Neutrophil (primary cell): Measurements from ENCODE around the gene PRKAR2A.
A peak's percentile ranks its signal among the peaks of the same experiment; 100 is the strongest.
"Not testable (repeated sequence)": the region's sequence is repeated elsewhere in the genome, so short reads cannot be mapped to it uniquely, and the experiment has no call there.

Experiments used
- H3K27ac ChIP-seq: fragments of 200-600 bp; sonication (generic); 2 replicates; pipeline ENCODE4 v1.5.1; 2016; ENCODE audit warnings: mild to moderate bottlenecking, moderate library complexity
- H3K27me3 ChIP-seq: fragments of 200-600 bp; sonication (generic); 2 replicates; pipeline ENCODE4 v1.6.0; 2016; ENCODE audit warnings: mild to moderate bottlenecking
- H3K36me3 ChIP-seq: fragments of 200-600 bp; sonication (generic); 2 replicates; pipeline ENCODE4 v1.5.1; 2017
- H3K4me1 ChIP-seq, 2 experiments: fragments of 200-600 bp in 1 of 2; sonication (generic) in 1 of 2; 1 replicate in 1 of 2; 2 replicates in 1 of 2; pipeline versions ENCODE4 v1.5.1 to v1.6.1; 2013 to 2016; ENCODE audit warnings: low read depth in 1 of 2, low read length in 1 of 2, mild to moderate bottlenecking in 1 of 2, moderate library complexity in 1 of 2; ENCODE audit not compliant: control insufficient read depth in 1 of 2, insufficient read depth in 1 of 2
- H3K4me3 ChIP-seq, 2 experiments: fragments of 200-600 bp in 1 of 2; sonication (generic) in 1 of 2; 1 replicate in 1 of 2; 2 replicates in 1 of 2; pipeline ENCODE4 v1.5.1; 2013 to 2016; ENCODE audit warnings: low read depth in 1 of 2, low read length in 1 of 2, mild to moderate bottlenecking in 1 of 2, moderate library complexity in 1 of 2
- H3K9me3 ChIP-seq: fragments of 200-600 bp; sonication (generic); 2 replicates; pipeline ENCODE4 v1.5.1; 2016
- CTCF ChIP-seq: fragments of 200-600 bp; sonication (generic); IDR thresholded peaks from 2 replicates; pipeline ENCODE4 v1.5.1; 2016; ENCODE audit warnings: antibody characterized with exemption

Gene PRKAR2A

GRCh38 chr3:48845170-48845569, 2.5 kb downstream of the PRKAR2A start:
- Histone ChIP-seq H3K27me3 (no peaks in the 10 kb centered on the region), H3K27ac (peak overlapping the region; percentile 43), H3K36me3 (no peaks in the 10 kb centered on the region), H3K9me3 (no peaks in the 10 kb centered on the region), H3K4me3 (no peak overlapping the region), H3K4me1 (peaks cover 26 to 28% of the 10 kb centered on the region in 2 experiments)
- TF ChIP-seq CTCF: no peak

- Histone ChIP-seq H3K36me3 (peaks cover 10% of the 10 kb centered on the region), H3K27ac (no peak overlapping the region), H3K4me1 (no peaks in the 10 kb centered on the region), H3K27me3 (no peaks in the 10 kb centered on the region), H3K9me3 (no peaks in the 10 kb centered on the region), H3K4me3 (no peak overlapping the region)
- no peak for TF ChIP-seq CTCF
Observed at GRCh38 chr3:48837163-48837562, 10.5 kb downstream of the PRKAR2A start.

- no peaks in the 10 kb centered on the region for H3K4me1 ChIP-seq
- no peak overlapping the region for H3K4me3 ChIP-seq
- no peak for TF ChIP-seq CTCF
- no peaks in the 10 kb centered on the region for H3K9me3 ChIP-seq
- H3K27ac ChIP-seq: no peak overlapping the region
- no peaks in the 10 kb centered on the region for H3K27me3 ChIP-seq
- H3K36me3 ChIP-seq: peaks cover 10% of the 10 kb centered on the region
Observed at GRCh38 chr3:48835650-48836366, 11.9 kb downstream of the PRKAR2A start.

- Histone ChIP-seq H3K9me3 (no peaks in the 10 kb centered on the region), H3K36me3 (no peaks in the 10 kb centered on the region), H3K27me3 (no peaks in the 10 kb centered on the region), H3K4me3 (no peak overlapping the region), H3K4me1 (no peaks in the 10 kb centered on the region), H3K27ac (no peak overlapping the region)
- no peak for TF ChIP-seq CTCF
Observed at GRCh38 chr3:48832684-48833083, 15.0 kb downstream of the PRKAR2A start.

- no peaks in the 10 kb centered on the region for H3K27me3 ChIP-seq
Observed at GRCh38 chr3:48830715-48831114, 17.0 kb downstream of the PRKAR2A start.

GRCh38 chr3:48829525-48829924, 18.1 kb downstream of the PRKAR2A start:
- H3K9me3 ChIP-seq, H3K27ac ChIP-seq, H3K27me3 ChIP-seq, H3K36me3 ChIP-seq, H3K4me3 ChIP-seq, H3K4me1 ChIP-seq: not testable (repeated sequence)

More at GRCh38 chr3:48830715-48831114, 17.0 kb downstream of the PRKAR2A start:
- TF ChIP-seq CTCF: no peak
- Histone ChIP-seq H3K9me3 (no peaks in the 10 kb centered on the region), H3K4me3 (no peak overlapping the region), H3K36me3 (no peaks in the 10 kb centered on the region), H3K4me1 (no peaks in the 10 kb centered on the region), H3K27ac (no peak overlapping the region)

- not testable (repeated sequence) for H3K36me3 ChIP-seq, H3K9me3 ChIP-seq, H3K27me3 ChIP-seq, H3K4me1 ChIP-seq, H3K27ac ChIP-seq, H3K4me3 ChIP-seq
Observed at GRCh38 chr3:48827874-48828273, 19.8 kb downstream of the PRKAR2A start.
